Neural progenitor cell (in vitro differentiated cells): ENCODE results near the gene KIRREL3.

ENCODE experiments used
- CTCF ChIP-seq: fragments of 200-600 bp; sonication (generic); IDR thresholded peaks from 2 replicates; pipeline ENCODE4 v1.5.1; 2017; ENCODE audit warnings: antibody characterized with exemption, mild to moderate bottlenecking
- EZH2 ChIP-seq: fragments of 200-600 bp; sonication (generic); IDR thresholded peaks from 2 replicates; pipeline ENCODE4 v1.6.1; 2017; ENCODE audit warnings: antibody characterized with exemption, mild to moderate bottlenecking, moderate library complexity

DNA sequence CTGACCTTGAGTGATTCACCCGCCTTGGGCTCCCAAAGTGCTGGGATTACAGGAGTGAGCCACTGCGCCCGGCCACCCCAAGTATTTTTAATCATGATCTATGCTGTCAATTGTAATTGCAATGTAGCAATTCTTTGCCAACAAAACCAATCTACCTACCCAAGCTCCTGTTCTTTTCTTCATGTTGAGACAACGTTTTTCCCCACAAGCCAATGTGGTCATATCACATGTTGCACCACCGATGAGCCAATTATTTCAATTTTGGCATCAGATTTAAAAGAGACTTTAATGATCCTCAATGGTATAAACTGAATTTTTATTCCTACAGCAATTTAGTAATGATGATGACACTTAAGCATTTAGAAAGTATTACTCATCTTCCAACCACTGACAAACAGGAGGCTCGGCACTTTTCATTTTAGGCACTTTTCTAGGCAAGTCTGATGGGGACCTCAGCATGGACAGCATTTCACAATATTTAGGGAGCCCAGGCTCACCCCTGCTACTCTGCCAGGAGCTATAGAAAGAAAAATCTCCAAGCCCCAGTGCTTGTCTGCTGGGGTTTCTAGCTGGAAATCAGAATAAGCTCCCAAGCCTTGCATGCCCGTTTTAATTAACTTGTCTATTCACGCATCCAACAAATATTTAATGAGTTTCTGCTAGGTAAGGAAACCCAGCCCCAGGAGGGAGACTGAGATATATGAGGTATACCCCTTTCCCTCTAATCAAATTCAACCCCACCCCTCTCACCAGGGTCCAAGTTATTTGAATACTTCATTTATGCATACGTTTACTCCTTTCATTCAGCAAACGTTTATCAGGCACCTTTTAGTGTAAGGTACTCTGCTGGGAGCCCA is 353.6 kb downstream of the KIRREL3 start:
- no peak for TF ChIP-seq EZH2
- no peak for TF ChIP-seq CTCF
